ENCODE results near the gene SSU72. TPM values are rescaled to one million over a fixed set of nuclear protein-coding genes. Genes with fewer than 3 reads are reported as not detected.

The SSU72 gene
- polyA plus RNA-seq, 1 of the 3 experiments (the other 2 are of a cell fraction), result 104 TPM

- Histone ChIP-seq H3K4me2 (no peak overlapping the region), H3K79me2 (ENCODE audit: insufficient read depth) (no peaks in the 10 kb centered on the region), H3K36me3 (replicated peaks in 1 of 2; ENCODE audit: control insufficient read depth in 1 of 2, insufficient read depth in 2 of 2, low read length in 1 of 2) (no peaks in the 10 kb centered on the region), H3K27me3 (ENCODE audit: insufficient read depth) (no peaks in the 10 kb centered on the region), H3K4me3 (ENCODE audit: low read depth in 2 of 2, low read length in 1 of 2) (no peak overlapping the region), H3K9me2 (no peaks in the 10 kb centered on the region), H3F3A (replicated peaks; ENCODE audit: insufficient read depth) (no peaks in the 10 kb centered on the region), H4K20me1 (ENCODE audit: insufficient read depth) (no peaks in the 10 kb centered on the region; the same call in 1 of the 2 replicates), H3K9ac (no peak overlapping the region), H3K4me1 (ENCODE audit: control insufficient read depth in 1 of 2, insufficient read depth in 2 of 2, low read depth in 1 of 2, low read length in 1 of 2) (peaks cover 0 to 21% of the 10 kb centered on the region in 2 experiments; a peak in 1 of 4 replicates), H3K27ac (ENCODE audit: low read depth in 2 of 2, low read length in 1 of 2) (no peak overlapping the region), H3K9me3 (no peaks in the 10 kb centered on the region), H2AFZ (ENCODE audit: low read depth) (no peak overlapping the region)
- 79% methylated on average over 16 of the region's 18 CpGs for WGBS (ENCODE audit: low lambda C conversion rate)
- POLR2A ChIA-PET, result no interaction called here
- TF ChIP-seq, protein P1, sequence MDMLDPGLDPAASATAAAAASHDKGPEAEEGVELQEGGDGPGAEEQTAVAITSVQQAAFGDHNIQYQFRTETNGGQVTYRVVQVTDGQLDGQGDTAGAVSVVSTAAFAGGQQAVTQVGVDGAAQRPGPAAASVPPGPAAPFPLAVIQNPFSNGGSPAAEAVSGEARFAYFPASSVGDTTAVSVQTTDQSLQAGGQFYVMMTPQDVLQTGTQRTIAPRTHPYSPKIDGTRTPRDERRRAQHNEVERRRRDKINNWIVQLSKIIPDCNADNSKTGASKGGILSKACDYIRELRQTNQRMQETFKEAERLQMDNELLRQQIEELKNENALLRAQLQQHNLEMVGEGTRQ (IDR thresholded peaks at IDR 0.05; ENCODE audit: borderline replicate concordance, low read depth, low read length), result no peak
- TF ChIP-seq MEF2A (IDR thresholded peaks at IDR 0.05; ENCODE audit: borderline replicate concordance, low read depth) (no peak), ZBTB33 (IDR thresholded peaks at IDR 0.05; ENCODE audit: borderline replicate concordance, low read depth) (no peak)
- TF ChIP-seq, protein P2, sequence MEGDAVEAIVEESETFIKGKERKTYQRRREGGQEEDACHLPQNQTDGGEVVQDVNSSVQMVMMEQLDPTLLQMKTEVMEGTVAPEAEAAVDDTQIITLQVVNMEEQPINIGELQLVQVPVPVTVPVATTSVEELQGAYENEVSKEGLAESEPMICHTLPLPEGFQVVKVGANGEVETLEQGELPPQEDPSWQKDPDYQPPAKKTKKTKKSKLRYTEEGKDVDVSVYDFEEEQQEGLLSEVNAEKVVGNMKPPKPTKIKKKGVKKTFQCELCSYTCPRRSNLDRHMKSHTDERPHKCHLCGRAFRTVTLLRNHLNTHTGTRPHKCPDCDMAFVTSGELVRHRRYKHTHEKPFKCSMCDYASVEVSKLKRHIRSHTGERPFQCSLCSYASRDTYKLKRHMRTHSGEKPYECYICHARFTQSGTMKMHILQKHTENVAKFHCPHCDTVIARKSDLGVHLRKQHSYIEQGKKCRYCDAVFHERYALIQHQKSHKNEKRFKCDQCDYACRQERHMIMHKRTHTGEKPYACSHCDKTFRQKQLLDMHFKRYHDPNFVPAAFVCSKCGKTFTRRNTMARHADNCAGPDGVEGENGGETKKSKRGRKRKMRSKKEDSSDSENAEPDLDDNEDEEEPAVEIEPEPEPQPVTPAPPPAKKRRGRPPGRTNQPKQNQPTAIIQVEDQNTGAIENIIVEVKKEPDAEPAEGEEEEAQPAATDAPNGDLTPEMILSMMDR (IDR thresholded peaks at IDR 0.05), result no peak
- CTCF ChIA-PET, result interaction anchor here (1.0 kb wide), 1 partner anchor 52 kb away, joined by 3 read pairs; no protein-coding TSS in a partner anchor
- no peak for DNase-seq
Observed at GRCh38 chr1:1602304-1602967, 27.8 kb upstream of the SSU72 start.

- Histone ChIP-seq H3K9me2 (no peaks in the 10 kb centered on the region), H3K4me3 (ENCODE audit: low read depth in 2 of 2, low read length in 1 of 2) (no peak overlapping the region), H2AFZ (ENCODE audit: low read depth) (no peak overlapping the region), H3K9ac (no peak overlapping the region), H3K4me1 (ENCODE audit: control insufficient read depth in 1 of 2, insufficient read depth in 2 of 2, low read depth in 1 of 2, low read length in 1 of 2) (peaks cover 0 to 22% of the 10 kb centered on the region in 2 experiments; a peak in 1 of 4 replicates), H3K27me3 (ENCODE audit: insufficient read depth) (no peaks in the 10 kb centered on the region), H3K4me2 (no peak overlapping the region), H3K79me2 (ENCODE audit: insufficient read depth) (no peaks in the 10 kb centered on the region), H4K20me1 (ENCODE audit: insufficient read depth) (no peaks in the 10 kb centered on the region; the same call in 1 of the 2 replicates), H3K9me3 (no peaks in the 10 kb centered on the region), H3F3A (replicated peaks; ENCODE audit: insufficient read depth) (no peaks in the 10 kb centered on the region), H3K27ac (ENCODE audit: low read depth in 2 of 2, low read length in 1 of 2) (no peak overlapping the region), H3K36me3 (replicated peaks in 1 of 2; ENCODE audit: control insufficient read depth in 1 of 2, insufficient read depth in 2 of 2, low read length in 1 of 2) (no peaks in the 10 kb centered on the region)
- DNase-seq, result no peak
- WGBS (ENCODE audit: low lambda C conversion rate), result 78% methylated on average over 8 of the region's 15 CpGs
- ChIA-PET CTCF (no interaction called here), POLR2A (no interaction called here)
- no peak for TF ChIP-seq NFIC (IDR thresholded peaks at IDR 0.05; ENCODE audit: borderline replicate concordance)
Observed at GRCh38 chr1:1601564-1602303, 27.1 kb upstream of the SSU72 start.

Data from SK-N-SH (cell line).